ENCODE data around the gene SLC39A9.

DNA sequence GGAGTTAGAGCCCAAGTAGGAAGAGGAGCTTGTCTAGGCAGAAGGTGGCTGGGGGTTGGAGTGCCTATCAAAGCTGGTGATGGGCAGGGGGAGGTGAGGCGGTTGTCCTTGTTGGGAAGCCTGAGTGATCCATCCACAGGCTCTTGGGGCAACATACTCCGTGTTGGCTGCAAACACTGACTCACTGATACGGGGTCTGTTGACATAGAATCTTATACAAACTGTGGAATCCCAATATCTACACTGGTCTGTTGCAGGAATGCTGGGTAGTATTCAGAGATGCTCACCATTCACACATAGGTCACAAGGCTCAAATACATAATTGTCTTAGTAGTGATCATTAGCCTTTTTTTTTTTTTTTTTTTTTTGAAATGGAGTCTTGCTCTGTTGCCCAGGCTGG is 26.3 kb upstream of the SLC39A9 start:
- TF ChIP-seq, protein P1, sequence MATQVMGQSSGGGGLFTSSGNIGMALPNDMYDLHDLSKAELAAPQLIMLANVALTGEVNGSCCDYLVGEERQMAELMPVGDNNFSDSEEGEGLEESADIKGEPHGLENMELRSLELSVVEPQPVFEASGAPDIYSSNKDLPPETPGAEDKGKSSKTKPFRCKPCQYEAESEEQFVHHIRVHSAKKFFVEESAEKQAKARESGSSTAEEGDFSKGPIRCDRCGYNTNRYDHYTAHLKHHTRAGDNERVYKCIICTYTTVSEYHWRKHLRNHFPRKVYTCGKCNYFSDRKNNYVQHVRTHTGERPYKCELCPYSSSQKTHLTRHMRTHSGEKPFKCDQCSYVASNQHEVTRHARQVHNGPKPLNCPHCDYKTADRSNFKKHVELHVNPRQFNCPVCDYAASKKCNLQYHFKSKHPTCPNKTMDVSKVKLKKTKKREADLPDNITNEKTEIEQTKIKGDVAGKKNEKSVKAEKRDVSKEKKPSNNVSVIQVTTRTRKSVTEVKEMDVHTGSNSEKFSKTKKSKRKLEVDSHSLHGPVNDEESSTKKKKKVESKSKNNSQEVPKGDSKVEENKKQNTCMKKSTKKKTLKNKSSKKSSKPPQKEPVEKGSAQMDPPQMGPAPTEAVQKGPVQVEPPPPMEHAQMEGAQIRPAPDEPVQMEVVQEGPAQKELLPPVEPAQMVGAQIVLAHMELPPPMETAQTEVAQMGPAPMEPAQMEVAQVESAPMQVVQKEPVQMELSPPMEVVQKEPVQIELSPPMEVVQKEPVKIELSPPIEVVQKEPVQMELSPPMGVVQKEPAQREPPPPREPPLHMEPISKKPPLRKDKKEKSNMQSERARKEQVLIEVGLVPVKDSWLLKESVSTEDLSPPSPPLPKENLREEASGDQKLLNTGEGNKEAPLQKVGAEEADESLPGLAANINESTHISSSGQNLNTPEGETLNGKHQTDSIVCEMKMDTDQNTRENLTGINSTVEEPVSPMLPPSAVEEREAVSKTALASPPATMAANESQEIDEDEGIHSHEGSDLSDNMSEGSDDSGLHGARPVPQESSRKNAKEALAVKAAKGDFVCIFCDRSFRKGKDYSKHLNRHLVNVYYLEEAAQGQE (IDR thresholded peaks at IDR 0.05) = no peak
- TF ChIP-seq, protein P2, sequence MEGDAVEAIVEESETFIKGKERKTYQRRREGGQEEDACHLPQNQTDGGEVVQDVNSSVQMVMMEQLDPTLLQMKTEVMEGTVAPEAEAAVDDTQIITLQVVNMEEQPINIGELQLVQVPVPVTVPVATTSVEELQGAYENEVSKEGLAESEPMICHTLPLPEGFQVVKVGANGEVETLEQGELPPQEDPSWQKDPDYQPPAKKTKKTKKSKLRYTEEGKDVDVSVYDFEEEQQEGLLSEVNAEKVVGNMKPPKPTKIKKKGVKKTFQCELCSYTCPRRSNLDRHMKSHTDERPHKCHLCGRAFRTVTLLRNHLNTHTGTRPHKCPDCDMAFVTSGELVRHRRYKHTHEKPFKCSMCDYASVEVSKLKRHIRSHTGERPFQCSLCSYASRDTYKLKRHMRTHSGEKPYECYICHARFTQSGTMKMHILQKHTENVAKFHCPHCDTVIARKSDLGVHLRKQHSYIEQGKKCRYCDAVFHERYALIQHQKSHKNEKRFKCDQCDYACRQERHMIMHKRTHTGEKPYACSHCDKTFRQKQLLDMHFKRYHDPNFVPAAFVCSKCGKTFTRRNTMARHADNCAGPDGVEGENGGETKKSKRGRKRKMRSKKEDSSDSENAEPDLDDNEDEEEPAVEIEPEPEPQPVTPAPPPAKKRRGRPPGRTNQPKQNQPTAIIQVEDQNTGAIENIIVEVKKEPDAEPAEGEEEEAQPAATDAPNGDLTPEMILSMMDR (IDR thresholded peaks at IDR 0.05; ENCODE audit: low read depth, low read length, missing input control) = no peak
- TF ChIP-seq, protein P3, sequence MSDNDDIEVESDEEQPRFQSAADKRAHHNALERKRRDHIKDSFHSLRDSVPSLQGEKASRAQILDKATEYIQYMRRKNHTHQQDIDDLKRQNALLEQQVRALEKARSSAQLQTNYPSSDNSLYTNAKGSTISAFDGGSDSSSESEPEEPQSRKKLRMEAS (IDR thresholded peaks at IDR 0.05) = no peak
- TF ChIP-seq, protein P4, sequence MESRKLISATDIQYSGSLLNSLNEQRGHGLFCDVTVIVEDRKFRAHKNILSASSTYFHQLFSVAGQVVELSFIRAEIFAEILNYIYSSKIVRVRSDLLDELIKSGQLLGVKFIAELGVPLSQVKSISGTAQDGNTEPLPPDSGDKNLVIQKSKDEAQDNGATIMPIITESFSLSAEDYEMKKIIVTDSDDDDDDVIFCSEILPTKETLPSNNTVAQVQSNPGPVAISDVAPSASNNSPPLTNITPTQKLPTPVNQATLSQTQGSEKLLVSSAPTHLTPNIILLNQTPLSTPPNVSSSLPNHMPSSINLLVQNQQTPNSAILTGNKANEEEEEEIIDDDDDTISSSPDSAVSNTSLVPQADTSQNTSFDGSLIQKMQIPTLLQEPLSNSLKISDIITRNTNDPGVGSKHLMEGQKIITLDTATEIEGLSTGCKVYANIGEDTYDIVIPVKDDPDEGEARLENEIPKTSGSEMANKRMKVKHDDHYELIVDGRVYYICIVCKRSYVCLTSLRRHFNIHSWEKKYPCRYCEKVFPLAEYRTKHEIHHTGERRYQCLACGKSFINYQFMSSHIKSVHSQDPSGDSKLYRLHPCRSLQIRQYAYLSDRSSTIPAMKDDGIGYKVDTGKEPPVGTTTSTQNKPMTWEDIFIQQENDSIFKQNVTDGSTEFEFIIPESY (IDR thresholded peaks at IDR 0.05) = no peak
- TF ChIP-seq, protein P5, sequence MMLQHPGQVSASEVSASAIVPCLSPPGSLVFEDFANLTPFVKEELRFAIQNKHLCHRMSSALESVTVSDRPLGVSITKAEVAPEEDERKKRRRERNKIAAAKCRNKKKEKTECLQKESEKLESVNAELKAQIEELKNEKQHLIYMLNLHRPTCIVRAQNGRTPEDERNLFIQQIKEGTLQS (IDR thresholded peaks at IDR 0.05) = no peak
- TF ChIP-seq YY1 (IDR thresholded peaks at IDR 0.05) = no peak
- no peak for TF ChIP-seq RAD21 (IDR thresholded peaks at IDR 0.05)
- TF ChIP-seq NR2F2 (IDR thresholded peaks at IDR 0.05) = no peak
- no peak for TF ChIP-seq EGR1 (IDR thresholded peaks at IDR 0.05; ENCODE audit: low read depth in 2 of 2)

All from liver (tissue), 3 donors.